ENCODE measurements around the gene LRP4. TPM values are rescaled to one million over a fixed set of nuclear protein-coding genes. Genes with fewer than 3 reads are reported as not detected.

The LRP4 gene
- total and polyA plus RNA-seq, 2 of the 4 experiments (the other 2 are of a cell fraction) = 4.1 to 5.8 TPM

DNA sequence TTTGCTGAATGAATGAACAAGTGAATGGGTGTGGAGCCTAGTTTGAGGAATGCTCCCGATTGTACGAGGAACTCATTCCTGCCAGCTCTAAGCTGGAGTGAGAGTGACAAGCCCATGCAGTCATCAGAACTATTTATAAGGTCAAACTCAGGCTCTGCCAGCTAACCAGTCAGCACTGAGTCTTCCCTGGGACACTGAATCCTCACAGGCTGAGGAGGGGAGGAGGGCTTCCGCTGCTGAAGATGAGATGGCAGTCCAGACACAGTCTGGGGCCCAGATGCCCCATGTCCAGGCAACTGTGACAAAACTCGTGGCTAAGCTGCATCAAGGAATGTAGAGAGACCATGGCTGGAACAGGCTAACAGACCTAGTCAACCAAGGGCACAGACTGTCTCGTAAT, 4.0 kb downstream of the LRP4 start:
- peak overlapping the region; percentile 35 for H2AK9ac ChIP-seq (replicated peaks; ENCODE audit: low read depth, low read length, poor library complexity)
- ChIA-PET POLR2A (ENCODE audit: unreplicated experiment) (no interaction called here), CTCF (interaction anchor here (0.5 to 0.6 kb wide), 2 partner anchors 203 to 393 kb away, joined by 3 to 4 read pairs; no protein-coding TSS in a partner anchor)
- no peaks in the 10 kb centered on the region for H3K36me3 ChIP-seq (ENCODE audit: control insufficient read depth, insufficient read depth, low read length)
- 0 out of 2 replicates have a peak overlapping the region, but pooled peaks have one; percentile 10 for H4K91ac ChIP-seq (ENCODE audit: insufficient read depth, low read depth, low read length)
- H3K4ac ChIP-seq (ENCODE audit: low read depth, low read length) = peak overlapping the region; percentile 30; the same call in 1 of the 2 replicates
- no peak overlapping the region for H3K4me2 ChIP-seq (ENCODE audit: low read depth, low read length)
- H3K9ac ChIP-seq (ENCODE audit: low read depth, low read length) = no peak overlapping the region
- no peak overlapping the region for H3K56ac ChIP-seq (ENCODE audit: extremely low read depth, insufficient read depth, low read length)
- BruUV-seq (replicated peaks) = no TSS peak
- H3K4me1 ChIP-seq (ENCODE audit: control insufficient read depth, insufficient read depth, low read length) = peaks cover 11% of the 10 kb centered on the region
- no peak overlapping the region for H2BK5ac ChIP-seq (ENCODE audit: low read depth, low read length, poor library complexity, severe bottlenecking)
- H3K9me3 ChIP-seq (ENCODE audit: control insufficient read depth, insufficient read depth, low read length) = no peaks in the 10 kb centered on the region
- H3K23ac ChIP-seq (ENCODE audit: low read depth, low read length) = 0 out of 2 replicates have a peak overlapping the region, but pooled peaks have one; percentile 0
- peaks cover 9% of the 10 kb centered on the region for H3K9me1 ChIP-seq (ENCODE audit: insufficient read depth, low read length)
- H3K27ac ChIP-seq (ENCODE audit: insufficient read depth, low read length) = no peak overlapping the region
- H4K8ac ChIP-seq (ENCODE audit: low read depth in 2 of 2, low read length in 2 of 2) = 0 out of 4 replicates have a peak overlapping the region, but pooled peaks of 1 of the 2 experiments have one; percentile 27
- no peak overlapping the region for H2BK15ac ChIP-seq (ENCODE audit: low read depth, low read length)
- no peaks in the 10 kb centered on the region for H4K20me1 ChIP-seq (ENCODE audit: insufficient read depth, low read length)
- H2AFZ ChIP-seq (replicated peaks; ENCODE audit: low read length, poor library complexity) = peak overlapping the region; percentile 68
- TF ChIP-seq POLR2A (IDR thresholded peaks at IDR 0.05; ENCODE audit: low read depth, low read length) = no peak
- no peak for TF ChIP-seq RCOR1 (IDR thresholded peaks at IDR 0.05; ENCODE audit: insufficient replicate concordance, low read length)
- no peak for TF ChIP-seq BHLHE40 (IDR thresholded peaks at IDR 0.05; ENCODE audit: low read depth, low read length)
- TF ChIP-seq CHD1 (IDR thresholded peaks at IDR 0.05; ENCODE audit: low read depth, low read length) = no peak
- no peak for TF ChIP-seq MAZ (IDR thresholded peaks at IDR 0.05; ENCODE audit: borderline replicate concordance, low read depth, low read length)
- no peak for TF ChIP-seq RFX5 (IDR thresholded peaks at IDR 0.05; ENCODE audit: low read depth, low read length)
- TF ChIP-seq FOS (IDR thresholded peaks at IDR 0.05; ENCODE audit: low read depth, low read length) = no peak
- TF ChIP-seq, protein P1, sequence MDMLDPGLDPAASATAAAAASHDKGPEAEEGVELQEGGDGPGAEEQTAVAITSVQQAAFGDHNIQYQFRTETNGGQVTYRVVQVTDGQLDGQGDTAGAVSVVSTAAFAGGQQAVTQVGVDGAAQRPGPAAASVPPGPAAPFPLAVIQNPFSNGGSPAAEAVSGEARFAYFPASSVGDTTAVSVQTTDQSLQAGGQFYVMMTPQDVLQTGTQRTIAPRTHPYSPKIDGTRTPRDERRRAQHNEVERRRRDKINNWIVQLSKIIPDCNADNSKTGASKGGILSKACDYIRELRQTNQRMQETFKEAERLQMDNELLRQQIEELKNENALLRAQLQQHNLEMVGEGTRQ (IDR thresholded peaks at IDR 0.05; ENCODE audit: low read depth, low read length) = no peak
- TF ChIP-seq, protein P2, sequence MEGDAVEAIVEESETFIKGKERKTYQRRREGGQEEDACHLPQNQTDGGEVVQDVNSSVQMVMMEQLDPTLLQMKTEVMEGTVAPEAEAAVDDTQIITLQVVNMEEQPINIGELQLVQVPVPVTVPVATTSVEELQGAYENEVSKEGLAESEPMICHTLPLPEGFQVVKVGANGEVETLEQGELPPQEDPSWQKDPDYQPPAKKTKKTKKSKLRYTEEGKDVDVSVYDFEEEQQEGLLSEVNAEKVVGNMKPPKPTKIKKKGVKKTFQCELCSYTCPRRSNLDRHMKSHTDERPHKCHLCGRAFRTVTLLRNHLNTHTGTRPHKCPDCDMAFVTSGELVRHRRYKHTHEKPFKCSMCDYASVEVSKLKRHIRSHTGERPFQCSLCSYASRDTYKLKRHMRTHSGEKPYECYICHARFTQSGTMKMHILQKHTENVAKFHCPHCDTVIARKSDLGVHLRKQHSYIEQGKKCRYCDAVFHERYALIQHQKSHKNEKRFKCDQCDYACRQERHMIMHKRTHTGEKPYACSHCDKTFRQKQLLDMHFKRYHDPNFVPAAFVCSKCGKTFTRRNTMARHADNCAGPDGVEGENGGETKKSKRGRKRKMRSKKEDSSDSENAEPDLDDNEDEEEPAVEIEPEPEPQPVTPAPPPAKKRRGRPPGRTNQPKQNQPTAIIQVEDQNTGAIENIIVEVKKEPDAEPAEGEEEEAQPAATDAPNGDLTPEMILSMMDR (conservative IDR thresholded peaks at IDR 0.05; ENCODE audit: low read depth, low read length) = no peak
- no peak for TF ChIP-seq RAD21 (IDR thresholded peaks at IDR 0.05; ENCODE audit: low read length)
- no peak for TF ChIP-seq CEBPB (IDR thresholded peaks at IDR 0.05; ENCODE audit: low read depth, low read length)
- TF ChIP-seq, protein P3, sequence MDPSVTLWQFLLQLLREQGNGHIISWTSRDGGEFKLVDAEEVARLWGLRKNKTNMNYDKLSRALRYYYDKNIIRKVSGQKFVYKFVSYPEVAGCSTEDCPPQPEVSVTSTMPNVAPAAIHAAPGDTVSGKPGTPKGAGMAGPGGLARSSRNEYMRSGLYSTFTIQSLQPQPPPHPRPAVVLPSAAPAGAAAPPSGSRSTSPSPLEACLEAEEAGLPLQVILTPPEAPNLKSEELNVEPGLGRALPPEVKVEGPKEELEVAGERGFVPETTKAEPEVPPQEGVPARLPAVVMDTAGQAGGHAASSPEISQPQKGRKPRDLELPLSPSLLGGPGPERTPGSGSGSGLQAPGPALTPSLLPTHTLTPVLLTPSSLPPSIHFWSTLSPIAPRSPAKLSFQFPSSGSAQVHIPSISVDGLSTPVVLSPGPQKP (IDR thresholded peaks at IDR 0.05; ENCODE audit: borderline replicate concordance, low read depth, low read length) = no peak
- no peak for TF ChIP-seq SMC3 (IDR thresholded peaks at IDR 0.05; ENCODE audit: low read depth, low read length)
- TF ChIP-seq MXI1 (IDR thresholded peaks at IDR 0.05; ENCODE audit: borderline replicate concordance, low read depth, low read length) = no peak
- dilution Hi-C loops (cut with HindIII; ENCODE audit: low sequenced_read_pairs, unreplicated experiment) = no loop called here
- 8% methylated on average over 2 of the region's 5 CpGs; no CpG with 5 or more reads in 1 of the 2 experiments for WGBS, 2 experiments (ENCODE audit: extremely low coverage in 2 of 2, insufficient read length in 1 of 2)
- H3K4me3 ChIP-seq (ENCODE audit: insufficient read depth, low read depth, low read length) = no peak overlapping the region
- ATAC-seq (ENCODE audit: low read depth) (peak; percentile 37), DNase-seq (peak; percentile 75)
- H3K79me1 ChIP-seq (ENCODE audit: low read depth in 1 of 2, low read length in 2 of 2) = peaks cover 0 to 15% of the 10 kb centered on the region in 2 experiments; a peak in 3 of 4 replicates
- intact Hi-C loops (cut with micrococcal nuclease) = no loop called here
- in situ Hi-C loops (cut with MboI; ENCODE audit: low sequenced_read_pairs) = loop anchor here (10.0 kb wide), 1 partner anchor 240 kb away; no protein-coding TSS in a partner anchor
- no peak overlapping the region for H2BK120ac ChIP-seq (ENCODE audit: low read depth, low read length)
- no peaks in the 10 kb centered on the region for H3K27me3 ChIP-seq (ENCODE audit: control insufficient read depth, insufficient read depth, low read length)
- H2AK5ac ChIP-seq (ENCODE audit: low read depth, low read length) = peak overlapping the region; percentile 37; the same call in 1 of the 2 replicates
- no peak overlapping the region for H2BK20ac ChIP-seq (ENCODE audit: low read depth, low read length)
- no peak overlapping the region for H3K18ac ChIP-seq (ENCODE audit: low read depth, low read length)
- no peak overlapping the region for H3K14ac ChIP-seq (replicated peaks; ENCODE audit: low read depth, low read length)
- H4K5ac ChIP-seq (ENCODE audit: low read depth, low read length) = no peak overlapping the region
